Subcutaneous adipose tissue (tissue), 4 donors: ENCODE data around the gene C7orf57. TPM values are rescaled to one million over a fixed set of nuclear protein-coding genes. Genes with fewer than 3 reads are reported as not detected.

Source experiments
- total RNA-seq, 4 donors: library from RNA; depleted of rRNA; stranded (reverse); fragments of >200 nt; gene quantifications; one replicate each; pipeline ENCODE4 v1.1.0, GENCODE V29; 2016
- TF ChIP-seq, protein P1 (sequence below): fragments of 450-650 bp; IDR thresholded peaks from one replicate; pipeline ENCODE4 v1.5.1; 2016; ENCODE audit warnings: low read depth, mild to moderate bottlenecking, control low read depth, antibody characterized with exemption, moderate library complexity

The C7orf57 gene
- total RNA-seq, 4 donors from 2014 or later, result 0.22 TPM; not detected in 3

GRCh38 chr7:48004032-48004431, 31.3 kb upstream of the C7orf57 start:
- TF ChIP-seq, protein P1, sequence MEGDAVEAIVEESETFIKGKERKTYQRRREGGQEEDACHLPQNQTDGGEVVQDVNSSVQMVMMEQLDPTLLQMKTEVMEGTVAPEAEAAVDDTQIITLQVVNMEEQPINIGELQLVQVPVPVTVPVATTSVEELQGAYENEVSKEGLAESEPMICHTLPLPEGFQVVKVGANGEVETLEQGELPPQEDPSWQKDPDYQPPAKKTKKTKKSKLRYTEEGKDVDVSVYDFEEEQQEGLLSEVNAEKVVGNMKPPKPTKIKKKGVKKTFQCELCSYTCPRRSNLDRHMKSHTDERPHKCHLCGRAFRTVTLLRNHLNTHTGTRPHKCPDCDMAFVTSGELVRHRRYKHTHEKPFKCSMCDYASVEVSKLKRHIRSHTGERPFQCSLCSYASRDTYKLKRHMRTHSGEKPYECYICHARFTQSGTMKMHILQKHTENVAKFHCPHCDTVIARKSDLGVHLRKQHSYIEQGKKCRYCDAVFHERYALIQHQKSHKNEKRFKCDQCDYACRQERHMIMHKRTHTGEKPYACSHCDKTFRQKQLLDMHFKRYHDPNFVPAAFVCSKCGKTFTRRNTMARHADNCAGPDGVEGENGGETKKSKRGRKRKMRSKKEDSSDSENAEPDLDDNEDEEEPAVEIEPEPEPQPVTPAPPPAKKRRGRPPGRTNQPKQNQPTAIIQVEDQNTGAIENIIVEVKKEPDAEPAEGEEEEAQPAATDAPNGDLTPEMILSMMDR, result no peak

GRCh38 chr7:48004638-48005037, 30.7 kb upstream of the C7orf57 start:
- TF ChIP-seq, protein P1, result no peak

GRCh38 chr7:48006866-48007265, 28.5 kb upstream of the C7orf57 start:
- TF ChIP-seq, protein P1, result no peak

DNA sequence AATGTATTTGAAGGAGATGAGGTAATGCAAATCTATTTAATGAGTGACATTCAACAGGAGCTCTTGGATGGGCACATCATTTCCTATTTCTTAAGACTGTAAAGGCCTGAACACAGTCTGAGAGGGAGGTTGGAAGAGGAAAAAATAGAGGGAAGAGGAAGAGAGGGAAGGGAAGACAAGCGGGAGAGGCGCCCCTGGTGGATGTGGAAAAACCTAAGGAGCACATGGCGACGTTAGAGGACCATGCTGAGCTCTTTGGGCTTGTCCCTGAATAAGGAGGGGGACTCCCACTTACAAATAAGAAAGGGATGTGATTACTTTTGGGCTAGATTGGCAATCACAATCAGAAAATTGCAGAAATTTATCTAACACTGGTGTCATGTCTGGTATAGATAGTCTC, 26.1 kb upstream of the C7orf57 start:
- TF ChIP-seq, protein P1, result no peak

- TF ChIP-seq, protein P1, result no peak
Observed at GRCh38 chr7:48009954-48010353, 25.4 kb upstream of the C7orf57 start.

DNA sequence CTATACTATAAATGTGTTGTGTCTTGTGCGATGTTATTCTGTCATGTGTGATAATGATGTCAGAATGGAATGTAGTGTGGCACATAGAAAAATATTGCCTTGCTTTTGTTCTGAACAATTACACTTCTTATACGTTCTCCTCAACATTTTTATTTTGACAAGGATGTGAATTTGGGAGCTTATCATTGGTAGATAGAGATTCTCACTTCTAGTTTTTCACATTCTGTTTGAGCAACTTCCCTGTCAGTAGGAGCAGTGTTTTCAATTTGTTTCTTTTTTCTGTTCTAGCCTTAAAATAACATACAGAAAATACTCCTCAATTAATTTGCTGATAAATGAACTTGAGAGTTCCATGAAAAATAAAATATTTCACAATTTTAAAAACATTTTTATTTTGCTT, 24.0 kb upstream of the C7orf57 start:
- TF ChIP-seq, protein P1, result no peak

DNA sequence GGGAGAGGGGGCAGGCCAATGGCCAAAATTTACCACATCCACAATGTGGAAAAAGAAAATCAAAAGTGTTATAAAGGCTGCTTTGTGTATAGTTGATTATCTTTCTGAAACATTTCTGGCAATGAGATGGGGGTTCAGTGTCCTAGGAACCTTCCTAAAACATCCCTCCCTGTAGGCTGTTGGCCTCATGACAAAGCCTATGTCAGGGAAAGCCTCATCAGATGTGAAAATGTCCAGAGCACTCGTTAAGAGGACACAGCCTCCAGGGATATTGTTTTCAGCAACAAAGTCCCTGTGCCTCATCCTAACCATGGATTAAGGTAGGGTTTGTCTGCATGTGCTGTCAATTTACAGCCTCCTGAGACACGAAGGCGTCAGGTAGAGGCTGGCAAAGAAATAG, 23.4 kb upstream of the C7orf57 start:
- TF ChIP-seq, protein P1, result no peak
